Endodermal cell (in vitro differentiated cells): ENCODE data around the gene METTL24. TPM values are rescaled to one million over a fixed set of nuclear protein-coding genes. Genes with fewer than 3 reads are reported as not detected.

ENCODE experiments used
- DNase-seq: peaks from one replicate; pipeline ENCODE4 v3.0.0-alpha.2; 2017
- H3K27ac ChIP-seq: 2 replicates; pipeline ENCODE4 v1.5.1; 2013; ENCODE audit warnings: mild to moderate bottlenecking, low read depth, low read length, moderate library complexity
- H3K27me3 ChIP-seq: 2 replicates; pipeline ENCODE4 v1.6.1; 2013; ENCODE audit warnings: mild to moderate bottlenecking, low read length, moderate library complexity; ENCODE audit not compliant: insufficient read depth, control insufficient read depth, poor library complexity, severe bottlenecking
- H3K36me3 ChIP-seq: 2 replicates; pipeline ENCODE4 v1.7.0; 2013; ENCODE audit warnings: mild to moderate bottlenecking, low read length, moderate library complexity; ENCODE audit not compliant: control insufficient read depth, insufficient read depth
- H3K4me1 ChIP-seq: one replicate; pipeline ENCODE4 v1.7.0; 2013; ENCODE audit warnings: low read length; ENCODE audit not compliant: control insufficient read depth, insufficient read depth
- H3K4me3 ChIP-seq: 2 replicates; pipeline ENCODE4 v1.5.1; 2013; ENCODE audit warnings: mild to moderate bottlenecking, low read length, moderate library complexity
- H3K9ac ChIP-seq: 2 replicates; pipeline ENCODE4 v1.6.1; 2013; ENCODE audit warnings: mild to moderate bottlenecking, low read length, moderate library complexity; ENCODE audit not compliant: poor library complexity, severe bottlenecking; ENCODE audit errors: extremely low read depth
- H3K9me3 ChIP-seq: 2 replicates; pipeline ENCODE4 v1.6.1; 2013; ENCODE audit warnings: mild to moderate bottlenecking, low read length, moderate library complexity; ENCODE audit not compliant: control insufficient read depth
- H3K27ac Mint-ChIP-seq: 2 replicates; pipeline ENCODE4 v1.8.0; 2020; ENCODE audit warnings: mixed read lengths
- H3K27me3 Mint-ChIP-seq: 2 replicates; pipeline ENCODE4 v1.8.0; 2021; ENCODE audit warnings: mild to moderate bottlenecking, mixed read lengths; ENCODE audit not compliant: insufficient read depth
- H3K36me3 Mint-ChIP-seq: 2 replicates; pipeline ENCODE4 v1.8.0; 2020; ENCODE audit warnings: low read depth, mixed read lengths
- H3K4me1 Mint-ChIP-seq: 2 replicates; pipeline ENCODE4 v1.8.0; 2020; ENCODE audit warnings: mixed read lengths
- H3K4me3 Mint-ChIP-seq: 2 replicates; pipeline ENCODE4 v1.8.0; 2020; ENCODE audit warnings: mild to moderate bottlenecking, moderate library complexity, mixed read lengths
- H3K9me3 Mint-ChIP-seq: 2 replicates; pipeline ENCODE4 v1.8.0; 2020; ENCODE audit warnings: mild to moderate bottlenecking, mixed read lengths
- CTCF ChIP-seq: fragments of 200-600 bp; sonication (generic); conservative IDR thresholded peaks from 2 replicates; pipeline ENCODE4 v1.5.0; 2021; ENCODE audit warnings: antibody characterized with exemption, mild to moderate bottlenecking
- WGBS, 2 experiments: methylation state at CpG; one replicate each; pipeline versions ENCODE4 v1.1.5 to v1.1.7; 2013; ENCODE audit warnings: missing lambda C conversion rate in 2 of 2, mixed read lengths in 1 of 2; ENCODE audit not compliant: insufficient coverage in 1 of 2, insufficient read length in 1 of 2; 5-methylcytosine and 5-hydroxymethylcytosine counted together
- total RNA-seq, 2 donors: library from RNA; stranded (reverse); fragmentation: NEBNext Ultra II Directional in 1 of 2; extraction: Animal tissue kit (Norgen Biotek cat#: 25700) in 1 of 2; gene quantifications; 2 replicates in 1 of 2; 3 replicates in 1 of 2; pipeline ENCODE4 v1.2.1, GENCODE V29; 2021

Gene METTL24
- total RNA-seq, 2 donors from 2014 or later, result 0.24 to 1.3 TPM

GRCh38 chr6:110217266-110217665 lies 140.9 kb downstream of the METTL24 start:
- Histone ChIP-seq H3K36me3 (peaks cover 67% of the 10 kb centered on the region), H3K4me1 (no peaks in the 10 kb centered on the region), H3K27ac (no peak overlapping the region), H3K4me3 (no peak overlapping the region), H3K9ac (no peak overlapping the region), H3K27me3 (no peaks in the 10 kb centered on the region), H3K9me3 (peaks cover 6% of the 10 kb centered on the region)
- peak; percentile 46 for DNase-seq
- H3K36me3 Mint-ChIP-seq, result peaks cover 65% of the 10 kb centered on the region
- TF ChIP-seq CTCF, result no peak
- 96% methylated on average over 2 of the region's 2 CpGs; no CpG with 5 or more reads in 1 of the 2 experiments for WGBS, 2 experiments
- H3K4me3 Mint-ChIP-seq, result no peak overlapping the region
- no peaks in the 10 kb centered on the region for H3K4me1 Mint-ChIP-seq
- H3K27me3 Mint-ChIP-seq, result no peaks in the 10 kb centered on the region
- H3K27ac Mint-ChIP-seq, result no peak overlapping the region
- H3K9me3 Mint-ChIP-seq, result peaks cover 1% of the 10 kb centered on the region

GRCh38 chr6:110216140-110216539 lies 142.0 kb downstream of the METTL24 start:
- Histone ChIP-seq H3K9me3 (peaks cover 6% of the 10 kb centered on the region), H3K4me3 (no peak overlapping the region), H3K9ac (no peak overlapping the region), H3K36me3 (peaks cover 76% of the 10 kb centered on the region), H3K4me1 (no peaks in the 10 kb centered on the region), H3K27ac (no peak overlapping the region), H3K27me3 (no peaks in the 10 kb centered on the region)
- Mint-ChIP-seq H3K36me3 (peaks cover 66% of the 10 kb centered on the region), H3K4me1 (no peaks in the 10 kb centered on the region), H3K9me3 (peaks cover 1% of the 10 kb centered on the region), H3K27me3 (no peaks in the 10 kb centered on the region), H3K4me3 (no peak overlapping the region), H3K27ac (no peak overlapping the region)
- no peak for DNase-seq
- 98 to 100% methylated on average over 1 to 5 of the region's 5 CpGs for WGBS, 2 experiments
- TF ChIP-seq CTCF, result no peak

GRCh38 chr6:110214338-110214737 lies 143.8 kb downstream of the METTL24 start:
- Mint-ChIP-seq H3K4me3 (no peak overlapping the region), H3K27me3 (no peaks in the 10 kb centered on the region)
- 82 to 83% methylated on average over 1 of the region's 1 CpG for WGBS, 2 experiments

More at GRCh38 chr6:110214338-110214737, 143.8 kb downstream of the METTL24 start:
- Histone ChIP-seq H3K27ac (no peak overlapping the region), H3K9ac (no peak overlapping the region), H3K4me1 (no peaks in the 10 kb centered on the region), H3K36me3 (peaks cover 76% of the 10 kb centered on the region), H3K9me3 (no peaks in the 10 kb centered on the region), H3K27me3 (no peaks in the 10 kb centered on the region), H3K4me3 (no peak overlapping the region)
- no peaks in the 10 kb centered on the region for H3K4me1 Mint-ChIP-seq
- peaks cover 60% of the 10 kb centered on the region for H3K36me3 Mint-ChIP-seq
- TF ChIP-seq CTCF, result no peak
- no peak overlapping the region for H3K27ac Mint-ChIP-seq
- H3K9me3 Mint-ChIP-seq, result no peaks in the 10 kb centered on the region
- DNase-seq, result no peak
